ENCODE measurements around the gene KLHL33.
A peak's percentile ranks its signal among the peaks of the same experiment; 100 is the strongest.

KLHL33 gene, protein sequence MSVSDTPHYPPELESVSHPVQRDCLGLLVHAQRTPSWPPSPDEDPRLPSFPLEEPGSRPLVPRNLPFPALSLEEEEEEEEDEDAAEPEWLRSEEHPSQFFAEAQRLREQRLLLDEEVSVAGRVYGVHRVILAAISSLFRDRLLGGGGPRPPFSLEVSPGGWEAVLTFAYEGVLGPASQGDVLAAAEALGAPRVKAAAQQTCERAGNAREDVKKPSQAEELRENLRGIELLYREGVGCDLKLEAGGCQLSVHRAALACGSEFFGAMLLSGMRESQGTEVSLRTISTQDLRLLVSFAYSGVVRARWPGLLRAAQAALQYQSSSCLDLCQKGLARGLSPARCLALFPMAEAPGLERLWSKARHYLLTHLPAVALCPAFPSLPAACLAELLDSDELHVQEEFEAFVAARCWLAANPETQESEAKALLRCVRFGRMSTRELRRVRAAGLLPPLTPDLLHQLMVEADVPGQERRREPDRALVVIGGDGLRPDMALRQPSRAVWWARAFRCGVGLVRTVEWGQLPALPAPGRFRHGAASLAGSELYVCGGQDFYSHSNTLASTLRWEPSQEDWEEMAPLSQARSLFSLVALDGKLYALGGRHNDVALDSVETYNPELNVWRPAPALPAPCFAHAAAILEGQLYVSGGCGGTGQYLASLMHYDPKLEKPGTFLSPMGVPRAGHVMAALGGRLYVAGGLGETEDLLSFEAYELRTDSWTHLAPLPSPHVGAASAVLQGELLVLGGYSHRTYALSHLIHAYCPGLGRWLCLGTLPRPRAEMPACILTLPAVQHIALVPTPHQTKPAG

DNA sequence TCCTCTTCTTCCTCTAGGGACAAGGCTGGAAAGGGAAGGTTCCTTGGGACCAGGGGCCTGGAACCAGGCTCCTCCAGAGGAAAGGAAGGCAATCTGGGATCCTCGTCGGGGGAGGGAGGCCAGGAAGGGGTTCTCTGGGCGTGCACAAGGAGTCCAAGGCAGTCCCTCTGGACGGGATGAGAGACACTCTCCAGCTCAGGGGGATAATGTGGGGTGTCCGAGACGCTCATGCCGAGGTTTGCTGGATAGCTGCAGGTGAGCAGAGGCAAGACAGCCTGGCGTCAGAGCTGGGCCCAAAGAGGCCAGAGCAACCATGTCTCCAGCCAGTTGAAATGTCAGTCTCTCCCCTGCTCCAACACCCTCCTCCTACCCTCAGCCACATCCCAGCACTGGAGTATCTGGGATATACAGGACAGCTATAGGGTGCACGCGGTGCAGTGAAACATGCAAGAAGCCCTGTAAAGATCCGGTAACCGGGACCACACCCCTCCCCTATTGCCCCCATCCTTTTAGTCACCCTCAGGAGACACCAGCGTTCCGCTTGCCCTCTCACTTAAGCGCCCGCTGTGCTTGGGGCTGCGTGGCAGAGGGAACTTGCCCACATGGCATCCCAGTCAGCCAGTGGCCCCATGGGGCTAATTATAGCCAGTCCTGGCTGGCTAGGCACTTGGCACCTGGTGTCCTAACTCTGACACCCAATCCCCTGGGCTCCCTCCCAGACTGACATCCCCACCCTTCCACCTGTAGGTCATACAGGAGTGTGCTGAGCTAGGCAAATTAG, at the start of gene KLHL33:
Gene KLHL33 (minus strand): TSS at position 585 of the 781 bp plus-strand sequence. CDS start 355 bp downstream, at position 230.
- no peak for DNase-seq (ENCODE audit: low spot score)

DNA sequence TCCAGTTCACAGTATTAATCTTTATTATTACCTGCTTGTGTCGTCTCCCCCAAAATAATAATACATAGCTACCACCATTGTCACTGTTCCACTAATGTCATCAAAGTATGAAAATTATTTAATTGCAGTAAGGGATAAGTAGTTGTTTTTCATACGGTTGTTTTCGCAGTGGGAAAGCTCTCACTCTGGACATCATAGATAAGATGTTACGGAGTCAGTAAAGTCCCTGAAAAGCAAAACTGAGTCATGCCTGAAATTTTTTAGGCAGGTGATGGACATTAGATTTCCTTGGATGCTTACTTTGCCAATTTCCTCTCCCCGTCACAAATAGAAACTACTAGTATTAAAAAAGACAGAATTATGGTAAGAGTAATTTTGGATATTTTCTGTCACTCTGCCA, 46.4 kb upstream of the KLHL33 start:
- no peak for DNase-seq (ENCODE audit: low spot score)

- DNase-seq (ENCODE audit: low spot score) = no peak
These were observed 42.9 kb upstream of the KLHL33 start for GRCh38 chr14:20478894-20479293.

- DNase-seq (ENCODE audit: low spot score) = peak; percentile 28
These were observed 41.4 kb upstream of the KLHL33 start for GRCh38 chr14:20477211-20477876.

GRCh38 chr14:20476776-20477175, 40.8 kb upstream of the KLHL33 start:
- no peak for DNase-seq (ENCODE audit: low spot score)

GRCh38 chr14:20472536-20473169, 36.7 kb upstream of the KLHL33 start:
- DNase-seq (ENCODE audit: low spot score) = no peak

DNA sequence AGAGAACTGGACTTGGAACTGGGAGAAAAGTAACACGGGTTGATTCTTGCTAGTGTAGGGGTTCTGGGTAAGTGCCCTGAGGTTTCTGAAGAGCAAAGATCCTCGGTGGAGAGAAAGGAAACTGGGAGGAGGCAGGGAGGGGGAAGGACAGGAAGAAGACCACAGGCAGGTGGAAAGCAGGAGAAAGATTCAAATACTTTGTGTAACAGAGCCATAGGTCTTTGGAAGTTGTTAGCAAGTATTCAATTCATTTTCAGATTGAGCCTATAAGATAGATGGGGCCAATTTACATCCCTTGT, 34.6 kb upstream of the KLHL33 start:
- no peak for DNase-seq (ENCODE audit: low spot score)

DNA sequence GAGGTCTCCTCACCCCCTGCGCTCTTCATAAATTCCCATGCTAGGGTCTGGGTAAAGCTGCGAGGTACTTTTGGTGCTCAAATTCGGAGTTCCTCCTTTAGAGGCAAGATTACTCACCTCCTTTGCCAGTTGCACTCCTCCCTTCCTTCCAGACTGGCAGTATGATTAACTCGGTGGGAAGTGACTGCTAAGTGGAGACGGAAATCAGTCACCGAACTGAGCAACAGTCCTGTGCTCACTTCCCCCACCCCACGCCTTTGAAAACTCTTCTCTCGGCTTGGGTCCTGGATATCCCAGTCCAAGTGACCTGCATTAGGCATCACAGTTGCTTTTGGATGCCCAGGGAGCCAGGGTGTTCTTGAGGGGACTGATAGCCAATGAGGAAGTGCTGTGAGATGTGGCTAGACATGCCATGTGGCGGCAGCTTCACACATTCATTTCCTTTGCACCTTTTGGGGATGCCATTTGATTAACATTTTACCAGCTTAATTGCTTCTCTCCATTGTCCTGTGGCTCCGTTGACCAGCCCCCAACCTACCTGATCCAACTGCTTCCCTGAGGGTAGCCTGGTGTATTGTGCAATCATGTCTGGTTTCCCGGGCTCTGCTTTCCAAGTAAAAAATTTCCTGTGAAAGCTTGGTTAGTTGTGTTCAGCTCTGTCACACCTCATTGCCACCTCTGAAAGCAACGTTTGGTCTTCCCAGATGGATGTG, 34.1 kb upstream of the KLHL33 start:
- peak; percentile 93 for DNase-seq (ENCODE audit: low spot score)

GRCh38 chr14:20469242-20469889, 33.4 kb upstream of the KLHL33 start, which contains the start of gene PNP:
PNP (plus strand) TSS chr14:20469406; CDS start chr14:20469525, 119 bp downstream.
- DNase-seq (ENCODE audit: low spot score) = peak; percentile 93

DNA sequence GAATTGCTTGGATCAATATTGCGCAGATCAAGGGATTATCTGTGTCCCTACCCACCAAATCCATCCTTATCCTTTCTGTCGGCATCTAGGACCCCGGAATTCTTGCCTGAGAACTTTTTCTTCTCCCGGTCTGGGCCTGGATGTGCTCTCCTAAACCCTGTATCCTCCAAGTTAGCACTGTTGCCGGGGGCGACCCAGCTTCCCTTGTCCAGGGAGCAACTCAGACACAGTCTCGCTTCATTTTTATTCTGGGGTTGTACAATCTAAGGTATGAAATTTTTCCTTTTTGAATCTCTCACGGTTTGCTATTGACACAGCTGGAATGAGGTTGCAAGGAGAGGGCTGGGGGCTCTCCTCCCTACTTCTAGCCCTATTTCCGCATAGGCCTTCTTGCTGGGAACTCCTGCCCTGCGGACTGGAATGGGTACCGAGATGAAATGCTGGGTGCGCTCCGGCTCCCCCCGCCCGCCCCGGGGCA, 32.8 kb upstream of the KLHL33 start:
- no peak for DNase-seq (ENCODE audit: low spot score)

GRCh38 chr14:20461225-20462141, 25.5 kb upstream of the KLHL33 start, which contains the start of gene PIP4P1:
PIP4P1 (minus strand) TSS chr14:20461434; CDS start chr14:20461325, 109 bp downstream.
- DNase-seq (ENCODE audit: low spot score) = peak; percentile 100

DNA sequence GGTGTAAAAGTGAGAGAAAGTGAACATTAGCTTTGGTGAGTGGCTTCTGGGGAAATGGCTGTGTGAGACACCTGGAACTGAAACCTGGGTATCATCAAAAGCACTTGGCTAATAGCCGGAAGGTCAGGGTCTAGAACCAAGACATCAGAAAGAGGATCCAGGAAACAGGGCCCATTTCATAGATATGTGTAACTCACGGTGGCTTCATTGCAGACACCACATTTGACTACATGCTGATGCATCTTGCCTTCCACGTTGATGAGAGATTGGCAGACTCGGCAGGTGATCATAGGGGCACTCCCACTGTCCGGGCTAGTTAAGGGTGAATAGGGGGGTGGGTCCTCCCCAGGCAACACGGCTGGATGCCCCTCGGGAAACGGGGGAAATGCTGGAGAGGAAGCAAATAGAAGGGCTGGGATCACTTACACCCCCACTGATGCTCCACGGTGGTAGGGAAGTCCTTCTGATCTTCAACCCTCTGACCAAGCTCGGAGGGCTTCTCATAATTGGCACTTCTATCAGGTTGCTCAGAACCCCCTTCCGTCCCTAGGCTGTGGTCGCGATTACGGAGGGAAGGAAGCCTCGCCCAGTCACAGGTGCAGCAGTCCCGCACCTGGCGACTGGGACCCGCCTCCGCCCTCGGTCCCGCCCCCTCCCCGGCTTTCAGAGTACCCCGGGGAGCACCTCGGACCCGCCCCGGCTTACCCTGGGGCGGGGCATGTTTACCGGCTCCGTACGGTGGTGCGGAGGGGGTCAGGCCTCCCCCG, 24.7 kb upstream of the KLHL33 start:
- peak; percentile 38 for DNase-seq (ENCODE audit: low spot score)

- DNase-seq (ENCODE audit: low spot score) = no peak
These were observed 22.2 kb upstream of the KLHL33 start for GRCh38 chr14:20458031-20458789.

DNA sequence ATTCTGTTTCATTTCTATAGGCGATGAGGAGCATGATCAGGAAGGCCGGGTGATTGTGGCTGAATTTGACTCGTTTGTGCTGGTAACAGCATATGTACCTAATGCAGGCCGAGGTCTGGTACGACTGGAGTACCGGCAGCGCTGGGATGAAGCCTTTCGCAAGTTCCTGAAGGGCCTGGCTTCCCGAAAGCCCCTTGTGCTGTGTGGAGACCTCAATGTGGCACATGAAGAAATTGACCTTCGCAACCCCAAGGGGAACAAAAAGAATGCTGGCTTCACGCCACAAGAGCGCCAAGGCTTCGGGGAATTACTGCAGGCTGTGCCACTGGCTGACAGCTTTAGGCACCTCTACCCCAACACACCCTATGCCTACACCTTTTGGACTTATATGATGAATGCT, 21.0 kb upstream of the KLHL33 start:
- no peak for DNase-seq (ENCODE audit: low spot score)

DNA sequence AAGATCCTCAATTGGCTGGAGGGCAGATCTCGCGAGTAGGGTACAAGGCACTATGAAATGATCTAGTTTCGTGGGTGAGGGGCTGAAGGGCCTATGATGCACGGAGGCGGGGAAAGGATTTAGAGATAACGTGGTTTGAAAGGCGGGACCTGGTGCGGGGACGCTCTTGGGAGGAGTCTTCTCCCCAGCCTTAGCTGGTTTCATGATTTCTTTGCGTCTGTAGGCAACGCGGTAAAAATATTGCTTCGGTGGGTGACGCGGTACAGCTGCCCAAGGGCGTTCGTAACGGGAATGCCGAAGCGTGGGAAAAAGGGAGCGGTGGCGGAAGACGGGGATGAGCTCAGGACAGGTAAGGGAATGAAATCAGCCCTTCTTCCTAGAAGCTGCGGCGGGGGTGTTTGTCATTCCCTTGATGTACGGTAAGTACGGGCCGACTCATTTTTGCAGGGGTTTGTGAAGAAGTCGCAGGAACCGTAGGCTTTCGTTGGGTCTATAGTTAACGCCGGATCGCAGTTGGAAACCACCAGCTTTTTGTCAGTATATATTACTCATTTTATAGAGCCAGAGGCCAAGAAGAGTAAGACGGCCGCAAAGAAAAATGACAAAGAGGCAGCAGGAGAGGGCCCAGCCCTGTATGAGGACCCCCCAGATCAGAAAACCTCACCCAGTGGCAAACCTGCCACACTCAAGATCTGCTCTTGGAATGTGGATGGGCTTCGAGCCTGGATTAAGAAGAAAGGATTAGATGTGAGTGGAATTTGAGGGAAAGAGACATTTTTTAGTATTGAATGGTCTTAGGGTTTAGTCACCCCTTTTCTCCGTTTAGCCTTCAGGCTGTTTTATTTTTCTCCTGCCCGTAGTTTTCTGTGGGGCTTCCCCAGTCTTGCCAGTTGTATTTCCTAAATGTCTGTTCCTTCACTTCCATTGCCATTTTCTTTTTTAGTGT, 19.7 kb upstream of the KLHL33 start:
- DNase-seq (ENCODE audit: low spot score) = peak; percentile 87

Data from kidney tubule cell (primary cell).